ENCODE data around the gene KCTD20.

KCTD20 gene

GRCh38 chr6:36508532-36508931 lies 65.7 kb downstream of the KCTD20 start:
- Histone ChIP-seq H3K36me3 (ENCODE audit: control insufficient read depth in 1 of 2, insufficient read depth in 2 of 2, low read length in 2 of 2) (peaks cover 18 to 23% of the 10 kb centered on the region in 2 experiments), H4K8ac (ENCODE audit: low read depth, low read length) (no peak overlapping the region), H4K12ac (ENCODE audit: low read depth, low read length) (no peak overlapping the region), H3K4me2 (ENCODE audit: low read length) (no peak overlapping the region), H3K4me1 (ENCODE audit: control insufficient read depth in 1 of 2, insufficient read depth in 2 of 2, low read length in 2 of 2) (no peaks in the 10 kb centered on the region), H2AFZ (ENCODE audit: insufficient read depth, low read length, poor library complexity) (no peak overlapping the region), H3K23ac (ENCODE audit: low read length) (no peak overlapping the region), H2BK5ac (ENCODE audit: low read depth, low read length, poor library complexity) (no peak overlapping the region), H3K79me1 (ENCODE audit: low read length) (no peaks in the 10 kb centered on the region), H2BK120ac (ENCODE audit: insufficient read depth, low read length, poor library complexity) (no peak overlapping the region), H3K27me3 (ENCODE audit: insufficient read depth, low read length) (no peaks in the 10 kb centered on the region), H3K4me3 (ENCODE audit: low read depth, low read length) (no peak overlapping the region), H2BK12ac (ENCODE audit: low read length) (no peak overlapping the region), H3K27ac (ENCODE audit: low read depth, low read length) (no peak overlapping the region), H3K4ac (ENCODE audit: low read depth, low read length) (no peak overlapping the region), H2AK5ac (ENCODE audit: low read length) (no peak overlapping the region), H3K9me3 (ENCODE audit: insufficient read depth, low read depth, low read length) (peaks cover 8% of the 10 kb centered on the region), H3K18ac (ENCODE audit: low read length) (no peak overlapping the region), H3K9ac (ENCODE audit: low read length) (no peak overlapping the region), H3K14ac (ENCODE audit: low read length) (no peak overlapping the region), H3K79me2 (ENCODE audit: control insufficient read depth, insufficient read depth, low read length, poor library complexity) (no peaks in the 10 kb centered on the region), H4K91ac (ENCODE audit: low read depth, low read length) (no peak overlapping the region)
- DNase-seq = no peak
- WGBS (ENCODE audit: extremely low coverage, insufficient coverage, insufficient read length) = no CpG with 5 or more reads among the region's 10 CpGs

- Histone ChIP-seq H3K27me3 (ENCODE audit: insufficient read depth, low read length) (no peaks in the 10 kb centered on the region), H3K9ac (ENCODE audit: low read length) (no peak overlapping the region), H3K36me3 (ENCODE audit: control insufficient read depth in 1 of 2, insufficient read depth in 2 of 2, low read length in 2 of 2) (peaks cover 21 to 27% of the 10 kb centered on the region in 2 experiments), H3K4me2 (ENCODE audit: low read length) (no peak overlapping the region), H3K18ac (ENCODE audit: low read length) (no peak overlapping the region), H2AK5ac (ENCODE audit: low read length) (no peak overlapping the region), H3K4ac (ENCODE audit: low read depth, low read length) (no peak overlapping the region), H2BK12ac (ENCODE audit: low read length) (no peak overlapping the region), H4K91ac (ENCODE audit: low read depth, low read length) (no peak overlapping the region), H3K23ac (ENCODE audit: low read length) (no peak overlapping the region), H4K8ac (ENCODE audit: low read depth, low read length) (no peak overlapping the region), H2BK120ac (ENCODE audit: insufficient read depth, low read length, poor library complexity) (no peak overlapping the region), H4K12ac (ENCODE audit: low read depth, low read length) (no peak overlapping the region), H3K9me3 (ENCODE audit: insufficient read depth, low read depth, low read length) (peaks cover 8% of the 10 kb centered on the region), H3K79me2 (ENCODE audit: control insufficient read depth, insufficient read depth, low read length, poor library complexity) (no peaks in the 10 kb centered on the region), H2AFZ (ENCODE audit: insufficient read depth, low read length, poor library complexity) (no peak overlapping the region), H3K14ac (ENCODE audit: low read length) (no peak overlapping the region), H3K27ac (ENCODE audit: low read depth, low read length) (no peak overlapping the region), H2BK5ac (ENCODE audit: low read depth, low read length, poor library complexity) (no peak overlapping the region), H3K4me3 (ENCODE audit: low read depth, low read length) (no peak overlapping the region), H3K79me1 (ENCODE audit: low read length) (no peaks in the 10 kb centered on the region), H3K4me1 (ENCODE audit: control insufficient read depth in 1 of 2, insufficient read depth in 2 of 2, low read length in 2 of 2) (no peaks in the 10 kb centered on the region)
- no peak for DNase-seq
- WGBS (ENCODE audit: extremely low coverage, insufficient coverage, insufficient read length) = no CpG with 5 or more reads among the region's 3 CpGs
Measured at GRCh38 chr6:36510365-36510764, 67.6 kb downstream of the KCTD20 start.

GRCh38 chr6:36514554-36515456 lies 72.0 kb downstream of the KCTD20 start:
- no CpG with 5 or more reads among the region's 8 CpGs for WGBS (ENCODE audit: extremely low coverage, insufficient coverage, insufficient read length)
- no peak overlapping the region for H2BK120ac ChIP-seq (ENCODE audit: insufficient read depth, low read length, poor library complexity)
- H4K12ac ChIP-seq (ENCODE audit: low read depth, low read length) = no peak overlapping the region
- no peak overlapping the region for H3K9ac ChIP-seq (ENCODE audit: low read length)
- no peak overlapping the region for H2BK5ac ChIP-seq (ENCODE audit: low read depth, low read length, poor library complexity)
- H3K27ac ChIP-seq (ENCODE audit: low read depth, low read length) = no peak overlapping the region
- H3K79me2 ChIP-seq (ENCODE audit: control insufficient read depth, insufficient read depth, low read length, poor library complexity) = no peaks in the 10 kb centered on the region
- no peak overlapping the region for H4K8ac ChIP-seq (ENCODE audit: low read depth, low read length)
- H3K9me3 ChIP-seq (ENCODE audit: insufficient read depth, low read depth, low read length) = peaks cover 6% of the 10 kb centered on the region
- peaks cover 17 to 21% of the 10 kb centered on the region in 2 experiments for H3K36me3 ChIP-seq (ENCODE audit: control insufficient read depth in 1 of 2, insufficient read depth in 2 of 2, low read length in 2 of 2)
- no peak overlapping the region for H2BK12ac ChIP-seq (ENCODE audit: low read length)
- H3K4me2 ChIP-seq (ENCODE audit: low read length) = no peak overlapping the region
- H3K4me1 ChIP-seq (ENCODE audit: control insufficient read depth in 1 of 2, insufficient read depth in 2 of 2, low read length in 2 of 2) = no peaks in the 10 kb centered on the region
- H4K91ac ChIP-seq (ENCODE audit: low read depth, low read length) = no peak overlapping the region
- no peaks in the 10 kb centered on the region for H3K79me1 ChIP-seq (ENCODE audit: low read length)
- no peaks in the 10 kb centered on the region for H3K27me3 ChIP-seq (ENCODE audit: insufficient read depth, low read length)
- H3K14ac ChIP-seq (ENCODE audit: low read length) = no peak overlapping the region
- no peak overlapping the region for H2AK5ac ChIP-seq (ENCODE audit: low read length)
- H3K4ac ChIP-seq (ENCODE audit: low read depth, low read length) = no peak overlapping the region
- no peak overlapping the region for H3K18ac ChIP-seq (ENCODE audit: low read length)
- no peak overlapping the region for H3K23ac ChIP-seq (ENCODE audit: low read length)
- H2AFZ ChIP-seq (ENCODE audit: insufficient read depth, low read length, poor library complexity) = no peak overlapping the region
- no peak overlapping the region for H3K4me3 ChIP-seq (ENCODE audit: low read depth, low read length)
- no peak for DNase-seq

- Histone ChIP-seq H4K8ac (ENCODE audit: low read depth, low read length) (no peak overlapping the region), H2BK5ac (ENCODE audit: low read depth, low read length, poor library complexity) (no peak overlapping the region), H3K27me3 (ENCODE audit: insufficient read depth, low read length) (no peaks in the 10 kb centered on the region), H3K23ac (ENCODE audit: low read length) (no peak overlapping the region), H2AFZ (ENCODE audit: insufficient read depth, low read length, poor library complexity) (no peak overlapping the region), H3K27ac (ENCODE audit: low read depth, low read length) (no peak overlapping the region), H3K4me1 (ENCODE audit: control insufficient read depth in 1 of 2, insufficient read depth in 2 of 2, low read length in 2 of 2) (no peaks in the 10 kb centered on the region), H3K4me2 (ENCODE audit: low read length) (no peak overlapping the region), H3K9me3 (ENCODE audit: insufficient read depth, low read depth, low read length) (no peaks in the 10 kb centered on the region), H3K9ac (ENCODE audit: low read length) (no peak overlapping the region), H3K36me3 (ENCODE audit: control insufficient read depth in 1 of 2, insufficient read depth in 2 of 2, low read length in 2 of 2) (peaks cover 13 to 16% of the 10 kb centered on the region in 2 experiments), H2AK5ac (ENCODE audit: low read length) (no peak overlapping the region), H4K91ac (ENCODE audit: low read depth, low read length) (no peak overlapping the region), H3K14ac (ENCODE audit: low read length) (no peak overlapping the region), H4K12ac (ENCODE audit: low read depth, low read length) (no peak overlapping the region), H3K4me3 (ENCODE audit: low read depth, low read length) (no peak overlapping the region), H2BK12ac (ENCODE audit: low read length) (no peak overlapping the region), H3K79me2 (ENCODE audit: control insufficient read depth, insufficient read depth, low read length, poor library complexity) (no peaks in the 10 kb centered on the region), H3K18ac (ENCODE audit: low read length) (no peak overlapping the region), H3K79me1 (ENCODE audit: low read length) (no peaks in the 10 kb centered on the region), H2BK120ac (ENCODE audit: insufficient read depth, low read length, poor library complexity) (no peak overlapping the region), H3K4ac (ENCODE audit: low read depth, low read length) (no peak overlapping the region)
- no peak for DNase-seq
- no CpG with 5 or more reads among the region's 3 CpGs for WGBS (ENCODE audit: extremely low coverage, insufficient coverage, insufficient read length)
Measured at GRCh38 chr6:36515844-36516243, 73.0 kb downstream of the KCTD20 start.

All from trophoblast cell (in vitro differentiated cells and primary cell).